Vagina (tissue), 2 donors: ENCODE measurements around the gene CNIH3. TPM values are rescaled to one million over a fixed set of nuclear protein-coding genes. Genes with fewer than 3 reads are reported as not detected.

ENCODE experiments used
- DNase-seq, 2 donors: peaks; one replicate each; pipeline ENCODE4 v3.0.0-alpha.2; 2017; ENCODE audit errors: extremely low spot score in 2 of 2
- H3K27ac ChIP-seq: fragments of 200-600 bp; sonication (generic); one replicate; pipeline ENCODE4 v1.5.1; 2019
- H3K27me3 ChIP-seq: fragments of 200-600 bp; sonication (generic); one replicate; pipeline ENCODE4 v1.5.1; 2019
- H3K36me3 ChIP-seq, 2 donors: fragments of 200-600 bp; sonication (generic); one replicate each; pipeline ENCODE4 v1.5.1; 2017 to 2019
- H3K4me1 ChIP-seq: fragments of 200-600 bp; sonication (generic); one replicate; pipeline ENCODE4 v1.5.1; 2019
- H3K4me3 ChIP-seq, 2 donors: fragments of 200-600 bp; sonication (generic); 1 replicate in 1 of 2; 2 replicates in 1 of 2; pipeline ENCODE4 v1.5.1; 2016 to 2019
- H3K9me3 ChIP-seq: fragments of 200-600 bp; sonication (generic); one replicate; pipeline ENCODE4 v1.5.1; 2019
- CTCF ChIP-seq, 3 experiments: fragments of 450-650 bp in 2 of 3; fragments of 200-600 bp in 1 of 3; sonication (generic) in 1 of 3; IDR thresholded peaks; one replicate each; pipeline ENCODE4 v1.5.1; 2017 to 2019; ENCODE audit warnings: antibody characterized with exemption in 3 of 3, mild to moderate bottlenecking in 2 of 3, moderate library complexity in 2 of 3
- POLR2A ChIP-seq, 2 donors: fragments of 450-650 bp; IDR thresholded peaks; one replicate each; pipeline ENCODE4 v1.6.1; 2017; ENCODE audit warnings: antibody characterized with exemption in 2 of 2, mild to moderate bottlenecking in 2 of 2, moderate library complexity in 2 of 2
- POLR2AphosphoS5 ChIP-seq, 2 donors: sonication (generic); formaldehyde crosslinking; IDR thresholded peaks; one replicate each; pipeline ENCODE4 v1.9.0; 2017; ENCODE audit warnings: antibody characterized with exemption in 2 of 2, mild to moderate bottlenecking in 2 of 2, low read depth in 1 of 2; ENCODE audit not compliant: insufficient read depth in 1 of 2
- intact Hi-C: fragments of 100-400 bp; cut with DNase I; formaldehyde crosslinking; loops from one replicate; pipeline ENCODE4 v1.15.1; 2023
- total RNA-seq: library from RNA; depleted of rRNA; stranded (reverse); fragments of >200 nt; gene quantifications from one replicate; pipeline ENCODE4 v1.2.3, GENCODE V29; 2016

The CNIH3 gene
- total RNA-seq, 1 donor from 2014 or later: not detected

GRCh38 chr1:224687465-224687864 lies 71.3 kb downstream of the CNIH3 start:
- Histone ChIP-seq H3K27me3 (no peaks in the 10 kb centered on the region), H3K4me1 (no peaks in the 10 kb centered on the region), H3K27ac (no peak overlapping the region), H3K9me3 (no peaks in the 10 kb centered on the region), H3K36me3 (no peaks in the 10 kb centered on the region), H3K4me3 (no peak overlapping the region)
- DNase-seq: no peak
- intact Hi-C loops: no loop called here
- TF ChIP-seq POLR2AphosphoS5 (IDR thresholded peaks at IDR 0.05; ENCODE audit: insufficient read depth in 1 of 2, low read depth in 1 of 2) (no peak), CTCF (IDR thresholded peaks at IDR 0.05) (no peak), POLR2A (IDR thresholded peaks at IDR 0.05) (no peak)

GRCh38 chr1:224689374-224689773 lies 73.3 kb downstream of the CNIH3 start:
- TF ChIP-seq POLR2A (IDR thresholded peaks at IDR 0.05): no peak
- TF ChIP-seq CTCF (IDR thresholded peaks at IDR 0.05): no peak
- TF ChIP-seq POLR2AphosphoS5 (IDR thresholded peaks at IDR 0.05; ENCODE audit: insufficient read depth in 1 of 2, low read depth in 1 of 2): no peak
- Histone ChIP-seq H3K4me3 (no peak overlapping the region), H3K4me1 (no peaks in the 10 kb centered on the region), H3K27ac (no peak overlapping the region), H3K36me3 (no peaks in the 10 kb centered on the region), H3K9me3 (no peaks in the 10 kb centered on the region), H3K27me3 (no peaks in the 10 kb centered on the region)
- intact Hi-C loops: no loop called here
- no peak for DNase-seq

- H3K36me3 ChIP-seq: no peaks in the 10 kb centered on the region
- H3K4me3 ChIP-seq: no peak overlapping the region
- no peaks in the 10 kb centered on the region for H3K27me3 ChIP-seq
- DNase-seq: no peak
- intact Hi-C loops: no loop called here
- H3K27ac ChIP-seq: no peak overlapping the region
- no peaks in the 10 kb centered on the region for H3K4me1 ChIP-seq
- TF ChIP-seq POLR2AphosphoS5 (IDR thresholded peaks at IDR 0.05; ENCODE audit: insufficient read depth in 1 of 2, low read depth in 1 of 2) (no peak), POLR2A (IDR thresholded peaks at IDR 0.05) (no peak), CTCF (IDR thresholded peaks at IDR 0.05) (no peak)
- no peaks in the 10 kb centered on the region for H3K9me3 ChIP-seq
These were observed 74.5 kb downstream of the CNIH3 start for GRCh38 chr1:224690576-224690975.

GRCh38 chr1:224691148-224691925 lies 75.2 kb downstream of the CNIH3 start:
- H3K27ac ChIP-seq: no peak overlapping the region
- intact Hi-C loops: no loop called here
- H3K4me3 ChIP-seq: no peak overlapping the region
- no peaks in the 10 kb centered on the region for H3K27me3 ChIP-seq
- no peak for DNase-seq
- TF ChIP-seq CTCF (IDR thresholded peaks at IDR 0.05) (no peak), POLR2A (IDR thresholded peaks at IDR 0.05) (no peak), POLR2AphosphoS5 (IDR thresholded peaks at IDR 0.05; ENCODE audit: insufficient read depth in 1 of 2, low read depth in 1 of 2) (no peak)
- no peaks in the 10 kb centered on the region for H3K36me3 ChIP-seq
- H3K4me1 ChIP-seq: no peaks in the 10 kb centered on the region
- H3K9me3 ChIP-seq: no peaks in the 10 kb centered on the region

- Histone ChIP-seq H3K4me1 (no peaks in the 10 kb centered on the region), H3K4me3 (no peak overlapping the region), H3K9me3 (no peaks in the 10 kb centered on the region), H3K27me3 (no peaks in the 10 kb centered on the region), H3K27ac (no peak overlapping the region), H3K36me3 (no peaks in the 10 kb centered on the region)
- no peak for TF ChIP-seq POLR2AphosphoS5 (IDR thresholded peaks at IDR 0.05; ENCODE audit: insufficient read depth in 1 of 2, low read depth in 1 of 2)
- TF ChIP-seq POLR2A (IDR thresholded peaks at IDR 0.05): no peak
- no peak for TF ChIP-seq CTCF (IDR thresholded peaks at IDR 0.05)
- no peak for DNase-seq
- intact Hi-C loops: no loop called here
These were observed 78.9 kb downstream of the CNIH3 start for GRCh38 chr1:224694969-224695368.
